Endodermal cell (in vitro differentiated cells): Measurements from ENCODE around the gene ANKRD10. TPM values are rescaled to one million over a fixed set of nuclear protein-coding genes. Genes with fewer than 3 reads are reported as not detected.

Experiments used
- DNase-seq: peaks from one replicate; pipeline ENCODE4 v3.0.0-alpha.2; 2017
- H3K27ac ChIP-seq: 2 replicates; pipeline ENCODE4 v1.5.1; 2013; ENCODE audit warnings: mild to moderate bottlenecking, low read depth, low read length, moderate library complexity
- H3K27me3 ChIP-seq: 2 replicates; pipeline ENCODE4 v1.6.1; 2013; ENCODE audit warnings: mild to moderate bottlenecking, low read length, moderate library complexity; ENCODE audit not compliant: insufficient read depth, control insufficient read depth, poor library complexity, severe bottlenecking
- H3K36me3 ChIP-seq: 2 replicates; pipeline ENCODE4 v1.7.0; 2013; ENCODE audit warnings: mild to moderate bottlenecking, low read length, moderate library complexity; ENCODE audit not compliant: control insufficient read depth, insufficient read depth
- H3K4me1 ChIP-seq: one replicate; pipeline ENCODE4 v1.7.0; 2013; ENCODE audit warnings: low read length; ENCODE audit not compliant: control insufficient read depth, insufficient read depth
- H3K4me3 ChIP-seq: 2 replicates; pipeline ENCODE4 v1.5.1; 2013; ENCODE audit warnings: mild to moderate bottlenecking, low read length, moderate library complexity
- H3K9ac ChIP-seq: 2 replicates; pipeline ENCODE4 v1.6.1; 2013; ENCODE audit warnings: mild to moderate bottlenecking, low read length, moderate library complexity; ENCODE audit not compliant: poor library complexity, severe bottlenecking; ENCODE audit errors: extremely low read depth
- H3K9me3 ChIP-seq: 2 replicates; pipeline ENCODE4 v1.6.1; 2013; ENCODE audit warnings: mild to moderate bottlenecking, low read length, moderate library complexity; ENCODE audit not compliant: control insufficient read depth
- H3K27ac Mint-ChIP-seq: 2 replicates; pipeline ENCODE4 v1.8.0; 2020; ENCODE audit warnings: mixed read lengths
- H3K27me3 Mint-ChIP-seq: 2 replicates; pipeline ENCODE4 v1.8.0; 2021; ENCODE audit warnings: mild to moderate bottlenecking, mixed read lengths; ENCODE audit not compliant: insufficient read depth
- H3K36me3 Mint-ChIP-seq: 2 replicates; pipeline ENCODE4 v1.8.0; 2020; ENCODE audit warnings: low read depth, mixed read lengths
- H3K4me1 Mint-ChIP-seq: 2 replicates; pipeline ENCODE4 v1.8.0; 2020; ENCODE audit warnings: mixed read lengths
- H3K4me3 Mint-ChIP-seq: 2 replicates; pipeline ENCODE4 v1.8.0; 2020; ENCODE audit warnings: mild to moderate bottlenecking, moderate library complexity, mixed read lengths
- H3K9me3 Mint-ChIP-seq: 2 replicates; pipeline ENCODE4 v1.8.0; 2020; ENCODE audit warnings: mild to moderate bottlenecking, mixed read lengths
- CTCF ChIP-seq: fragments of 200-600 bp; sonication (generic); conservative IDR thresholded peaks from 2 replicates; pipeline ENCODE4 v1.5.0; 2021; ENCODE audit warnings: antibody characterized with exemption, mild to moderate bottlenecking
- WGBS, 2 experiments: methylation state at CpG; one replicate each; pipeline versions ENCODE4 v1.1.5 to v1.1.7; 2013; ENCODE audit warnings: missing lambda C conversion rate in 2 of 2, mixed read lengths in 1 of 2; ENCODE audit not compliant: insufficient coverage in 1 of 2, insufficient read length in 1 of 2; 5-methylcytosine and 5-hydroxymethylcytosine counted together
- total RNA-seq, 2 donors: library from RNA; stranded (reverse); fragmentation: NEBNext Ultra II Directional in 1 of 2; extraction: Animal tissue kit (Norgen Biotek cat#: 25700) in 1 of 2; gene quantifications; 2 replicates in 1 of 2; 3 replicates in 1 of 2; pipeline ENCODE4 v1.2.1, GENCODE V29; 2021

Gene ANKRD10
- total RNA-seq, 2 donors from 2014 or later, result 148 to 182 TPM

DNA sequence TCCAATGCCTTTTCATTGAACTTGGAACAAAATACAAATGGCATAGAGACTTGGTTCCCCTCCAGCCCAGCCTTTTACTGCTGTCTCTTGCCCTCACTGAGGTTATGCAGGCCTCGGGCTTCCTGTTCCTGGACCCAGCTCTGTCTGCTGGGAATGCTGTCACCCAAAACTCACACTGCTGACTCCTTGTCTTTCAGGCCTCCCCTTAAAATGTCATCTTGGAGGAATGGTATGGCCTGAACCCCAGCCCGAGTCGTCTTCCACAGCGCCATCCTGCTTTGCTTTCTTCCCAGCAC is 9.7 kb upstream of the ANKRD10 start:
- Histone ChIP-seq H3K4me1 (no peaks in the 10 kb centered on the region), H3K27ac (no peak overlapping the region), H3K9me3 (no peaks in the 10 kb centered on the region), H3K36me3 (no peaks in the 10 kb centered on the region), H3K9ac (no peak overlapping the region), H3K27me3 (peaks cover 11% of the 10 kb centered on the region), H3K4me3 (no peak overlapping the region)
- no peak for DNase-seq
- Mint-ChIP-seq H3K9me3 (no peaks in the 10 kb centered on the region), H3K27ac (no peak overlapping the region), H3K4me3 (no peak overlapping the region), H3K36me3 (no peaks in the 10 kb centered on the region), H3K4me1 (peaks cover 6% of the 10 kb centered on the region), H3K27me3 (no peaks in the 10 kb centered on the region)
- 88 to 90% methylated on average over 3 to 4 of the region's 4 CpGs for WGBS, 2 experiments
- no peak for TF ChIP-seq CTCF

DNA sequence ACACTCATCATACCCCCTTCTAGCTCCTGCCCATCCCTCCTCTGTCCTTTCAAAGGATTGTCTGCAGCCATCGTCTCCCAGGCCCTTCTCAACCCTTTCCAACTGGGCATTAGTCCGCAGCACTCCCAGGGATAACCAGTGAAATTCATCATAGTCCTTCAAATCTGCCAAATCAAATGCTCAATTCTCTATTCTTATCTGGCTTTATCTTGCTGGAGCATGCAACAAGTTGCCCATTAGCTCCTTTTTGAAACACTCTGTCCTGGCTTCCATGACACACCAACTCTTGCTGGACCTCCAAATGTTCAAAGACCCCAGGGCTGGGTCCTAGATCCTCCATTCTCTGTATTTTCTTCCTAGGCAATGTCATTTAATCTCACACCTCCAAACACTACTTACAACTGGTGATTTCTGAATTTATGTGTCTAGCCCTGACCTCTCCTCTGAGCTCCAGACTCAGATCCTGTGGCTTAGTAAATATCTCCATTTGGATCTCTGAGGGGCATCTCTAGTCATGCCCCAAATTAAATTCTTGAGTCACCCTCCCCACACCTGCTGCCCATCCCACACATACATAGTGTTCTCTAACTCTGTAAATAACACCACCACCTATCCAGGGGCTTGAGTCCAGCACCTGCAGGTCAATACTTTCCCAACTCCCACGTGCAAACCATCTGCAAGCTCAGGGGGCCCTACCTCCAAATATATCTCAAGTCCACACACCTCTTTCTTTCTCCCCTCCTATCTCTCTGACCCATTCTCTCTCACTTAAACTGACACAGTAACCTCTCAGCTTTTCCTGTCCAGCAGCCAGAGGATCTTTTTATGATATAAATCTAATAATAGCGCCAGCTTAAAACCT is 9.1 kb upstream of the ANKRD10 start:
- Histone ChIP-seq H3K36me3 (no peaks in the 10 kb centered on the region), H3K9me3 (no peaks in the 10 kb centered on the region), H3K4me1 (no peaks in the 10 kb centered on the region), H3K27ac (no peak overlapping the region), H3K27me3 (peaks cover 11% of the 10 kb centered on the region), H3K4me3 (no peak overlapping the region), H3K9ac (no peak overlapping the region)
- TF ChIP-seq CTCF, result no peak
- Mint-ChIP-seq H3K9me3 (no peaks in the 10 kb centered on the region), H3K36me3 (no peaks in the 10 kb centered on the region), H3K4me3 (no peak overlapping the region), H3K27me3 (no peaks in the 10 kb centered on the region), H3K4me1 (peaks cover 6% of the 10 kb centered on the region), H3K27ac (no peak overlapping the region)
- WGBS, 2 experiments, result 86% methylated on average over 3 to 4 of the region's 4 CpGs
- DNase-seq, result no peak

GRCh38 chr13:110923086-110923485 is 8.2 kb upstream of the ANKRD10 start:
- H3K4me3 Mint-ChIP-seq, result no peak overlapping the region
- no peak overlapping the region for H3K4me3 ChIP-seq
- no peak overlapping the region for H3K27ac ChIP-seq
- WGBS, 2 experiments, result 80 to 88% methylated on average over 5 to 7 of the region's 7 CpGs
- H3K27ac Mint-ChIP-seq, result no peak overlapping the region
- H3K9me3 ChIP-seq, result no peaks in the 10 kb centered on the region
- H3K36me3 ChIP-seq, result no peaks in the 10 kb centered on the region
- peaks cover 3% of the 10 kb centered on the region for H3K27me3 ChIP-seq
- H3K4me1 Mint-ChIP-seq, result peaks cover 6% of the 10 kb centered on the region
- no peak for TF ChIP-seq CTCF
- no peaks in the 10 kb centered on the region for H3K36me3 Mint-ChIP-seq
- H3K9ac ChIP-seq, result no peak overlapping the region
- no peak for DNase-seq
- no peaks in the 10 kb centered on the region for H3K9me3 Mint-ChIP-seq
- H3K4me1 ChIP-seq, result no peaks in the 10 kb centered on the region
- H3K27me3 Mint-ChIP-seq, result no peaks in the 10 kb centered on the region
